Astrocyte (in vitro differentiated cells and primary cell): ENCODE data around the gene GRIK1. TPM values are rescaled to one million over a fixed set of nuclear protein-coding genes. Genes with fewer than 3 reads are reported as not detected.

Experiments used
- DNase-seq: peaks from one replicate; pipeline ENCODE4 v3.0.0-alpha.2; 2010; ENCODE audit warnings: low read depth
- FAIRE-seq: peaks from 2 replicates; lab custom pipeline; 2011; peaks lifted over from hg19 to GRCh38; lab: Jason Lieb, UNC
- H2AFZ ChIP-seq: 2 replicates; pipeline ENCODE4 v1.6.0; 2012; ENCODE audit warnings: low read depth, low read length, inconsistent platforms
- H3K27ac ChIP-seq: 2 replicates; pipeline ENCODE4 v1.5.1; 2011; ENCODE audit warnings: low read depth, low read length, inconsistent platforms
- H3K27me3 ChIP-seq: 2 replicates; pipeline ENCODE4 v1.6.0; 2011; ENCODE audit warnings: low read length, inconsistent platforms; ENCODE audit not compliant: insufficient read depth
- H3K36me3 ChIP-seq: 2 replicates; pipeline ENCODE4 v1.5.1; 2011; ENCODE audit warnings: low read length, inconsistent platforms; ENCODE audit not compliant: insufficient read depth
- H3K4me1 ChIP-seq: 2 replicates; pipeline ENCODE4 v1.5.1; 2011; ENCODE audit warnings: low read length, inconsistent platforms; ENCODE audit not compliant: insufficient read depth
- H3K4me2 ChIP-seq: 2 replicates; pipeline ENCODE4 v1.6.0; 2012; ENCODE audit warnings: low read length, inconsistent platforms
- H3K4me3 ChIP-seq: 2 replicates; pipeline ENCODE4 v1.5.1; 2011; ENCODE audit warnings: low read depth, mild to moderate bottlenecking, low read length, inconsistent platforms; ENCODE audit not compliant: insufficient read depth
- H3K79me2 ChIP-seq: 2 replicates; pipeline ENCODE4 v1.6.0; 2012; ENCODE audit warnings: mild to moderate bottlenecking, low read length, inconsistent platforms; ENCODE audit not compliant: insufficient read depth
- H3K9ac ChIP-seq: 2 replicates; pipeline ENCODE4 v1.6.0; 2012; ENCODE audit warnings: mild to moderate bottlenecking, low read length, inconsistent platforms
- H3K9me3 ChIP-seq: 2 replicates; pipeline ENCODE4 v1.5.1; 2012; ENCODE audit warnings: low read depth, mild to moderate bottlenecking, low read length, inconsistent platforms; ENCODE audit not compliant: insufficient read depth
- H4K20me1 ChIP-seq: 2 replicates; pipeline ENCODE4 v1.6.0; 2012; ENCODE audit warnings: low read length, inconsistent platforms; ENCODE audit not compliant: insufficient read depth
- H3K27ac Mint-ChIP-seq: one replicate; pipeline ENCODE4 v1.8.0; 2021; ENCODE audit warnings: mild to moderate bottlenecking, mixed read lengths; ENCODE audit not compliant: unreplicated experiment
- H3K27me3 Mint-ChIP-seq: one replicate; pipeline ENCODE4 v1.8.0; 2021; ENCODE audit warnings: low read depth, mixed read lengths; ENCODE audit not compliant: unreplicated experiment
- H3K36me3 Mint-ChIP-seq: one replicate; pipeline ENCODE4 v1.8.0; 2021; ENCODE audit warnings: low read depth, mixed read lengths; ENCODE audit not compliant: unreplicated experiment
- H3K4me1 Mint-ChIP-seq: one replicate; pipeline ENCODE4 v1.8.0; 2021; ENCODE audit warnings: low read depth, mixed read lengths; ENCODE audit not compliant: unreplicated experiment
- H3K4me3 Mint-ChIP-seq: one replicate; pipeline ENCODE4 v1.8.0; 2021; ENCODE audit warnings: mild to moderate bottlenecking, moderate library complexity, mixed read lengths; ENCODE audit not compliant: unreplicated experiment
- H3K9me3 Mint-ChIP-seq: one replicate; pipeline ENCODE4 v1.8.0; 2021; ENCODE audit warnings: mild to moderate bottlenecking, mixed read lengths; ENCODE audit not compliant: unreplicated experiment
- CTCF ChIP-seq: IDR thresholded peaks from 2 replicates; pipeline ENCODE4 v1.5.1; 2011; ENCODE audit warnings: low read depth, mild to moderate bottlenecking, inconsistent platforms, low read length, moderate library complexity; ENCODE audit not compliant: insufficient read depth
- EZH2 ChIP-seq: IDR thresholded peaks from 2 replicates; pipeline ENCODE4 v1.6.1; 2012; ENCODE audit warnings: mild to moderate bottlenecking, low read length, inconsistent platforms; ENCODE audit not compliant: insufficient read depth
- total RNA-seq: library from RNA; stranded (reverse); gene quantifications from 2 replicates; pipeline ENCODE4 v1.2.1, GENCODE V29; 2021

Gene GRIK1
- total RNA-seq, 1 donor from 2014 or later, result not detected

GRCh38 chr21:29499229-29499628 is 440.6 kb downstream of the GRIK1 start:
- Histone ChIP-seq H3K27me3 (no peaks in the 10 kb centered on the region), H3K36me3 (no peaks in the 10 kb centered on the region), H3K4me3 (no peak overlapping the region), H3K27ac (no peak overlapping the region), H2AFZ (no peak overlapping the region), H3K4me2 (no peak overlapping the region), H3K9ac (no peak overlapping the region), H3K79me2 (no peaks in the 10 kb centered on the region), H4K20me1 (no peaks in the 10 kb centered on the region), H3K9me3 (no peaks in the 10 kb centered on the region), H3K4me1 (no peaks in the 10 kb centered on the region)
- no peak overlapping the region for H3K27ac Mint-ChIP-seq
- FAIRE-seq (no peak), DNase-seq (no peak)
- peaks cover 8% of the 10 kb centered on the region for H3K36me3 Mint-ChIP-seq
- peaks cover under 1% of the 10 kb centered on the region for H3K4me1 Mint-ChIP-seq
- H3K4me3 Mint-ChIP-seq, result no peak overlapping the region
- TF ChIP-seq CTCF (no peak), EZH2 (no peak)
- peaks cover 7% of the 10 kb centered on the region for H3K9me3 Mint-ChIP-seq
- no peaks in the 10 kb centered on the region for H3K27me3 Mint-ChIP-seq

GRCh38 chr21:29496337-29496736 is 443.5 kb downstream of the GRIK1 start:
- H3K79me2 ChIP-seq, result no peaks in the 10 kb centered on the region
- H4K20me1 ChIP-seq, result no peaks in the 10 kb centered on the region
- no peak overlapping the region for H3K27ac Mint-ChIP-seq
- no peak overlapping the region for H2AFZ ChIP-seq
- TF ChIP-seq EZH2, result no peak
- no peak for TF ChIP-seq CTCF
- no peak overlapping the region for H3K4me2 ChIP-seq
- H3K4me3 Mint-ChIP-seq, result no peak overlapping the region
- peaks cover 8% of the 10 kb centered on the region for H3K9me3 Mint-ChIP-seq
- peaks cover 6% of the 10 kb centered on the region for H3K36me3 Mint-ChIP-seq
- H3K4me1 ChIP-seq, result no peaks in the 10 kb centered on the region
- no peaks in the 10 kb centered on the region for H3K36me3 ChIP-seq
- no peaks in the 10 kb centered on the region for H3K27me3 ChIP-seq
- DNase-seq, result no peak
- H3K27ac ChIP-seq, result no peak overlapping the region
- H3K9me3 ChIP-seq, result no peaks in the 10 kb centered on the region
- no peaks in the 10 kb centered on the region for H3K4me1 Mint-ChIP-seq
- no peaks in the 10 kb centered on the region for H3K27me3 Mint-ChIP-seq
- no peak overlapping the region for H3K9ac ChIP-seq
- FAIRE-seq, result no peak
- H3K4me3 ChIP-seq, result no peak overlapping the region

- Histone ChIP-seq H3K4me2 (peak overlapping the region; percentile 8), H3K27ac (no peak overlapping the region), H2AFZ (no peak overlapping the region), H3K4me1 (no peaks in the 10 kb centered on the region), H3K9me3 (no peaks in the 10 kb centered on the region), H4K20me1 (no peaks in the 10 kb centered on the region), H3K4me3 (no peak overlapping the region), H3K36me3 (no peaks in the 10 kb centered on the region), H3K79me2 (no peaks in the 10 kb centered on the region), H3K9ac (no peak overlapping the region), H3K27me3 (no peaks in the 10 kb centered on the region)
- DNase-seq (peak; percentile 74), FAIRE-seq (no peak)
- Mint-ChIP-seq H3K9me3 (peaks cover 5% of the 10 kb centered on the region), H3K27ac (no peak overlapping the region), H3K36me3 (peaks cover 4% of the 10 kb centered on the region), H3K4me3 (no peak overlapping the region), H3K4me1 (peaks cover 10% of the 10 kb centered on the region), H3K27me3 (no peaks in the 10 kb centered on the region)
- TF ChIP-seq CTCF (no peak), EZH2 (no peak)
Measured at GRCh38 chr21:29490016-29490415, 449.8 kb downstream of the GRIK1 start.
